Measurements from ENCODE around the gene UCN.
"Not testable (repeated sequence)": the region's sequence is repeated elsewhere in the genome, so short reads cannot be mapped to it uniquely, and the experiment has no call there.

UCN gene

GRCh38 chr2:27313882-27314645, 5.8 kb upstream of the UCN start:
- DNase-seq, result no peak

- DNase-seq, result no peak
Observed at GRCh38 chr2:27312152-27312551, 3.9 kb upstream of the UCN start.

- no peak for DNase-seq
Observed at GRCh38 chr2:27309651-27310050, 1.4 kb upstream of the UCN start.

- no peak for DNase-seq
Observed at GRCh38 chr2:27307545-27308358, 493 bp downstream of the UCN start.

- DNase-seq, result no peak
Observed at GRCh38 chr2:27307287-27307544, 1.0 kb downstream of the UCN start.

GRCh38 chr2:27306573-27307286, 1.5 kb downstream of the UCN start:
- no peak for DNase-seq

GRCh38 chr2:27306136-27306535, 2.1 kb downstream of the UCN start:
- no peak for DNase-seq

GRCh38 chr2:27305516-27305915, 2.7 kb downstream of the UCN start:
- no peak for DNase-seq

GRCh38 chr2:27304488-27305240, 3.6 kb downstream of the UCN start:
- no peak for DNase-seq

GRCh38 chr2:27303093-27304025, 4.9 kb downstream of the UCN start:
- DNase-seq, result peak; percentile 88

- DNase-seq, result not testable (repeated sequence)
Observed at GRCh38 chr2:27300606-27301005, 7.6 kb downstream of the UCN start.

- no peak for DNase-seq
Observed at GRCh38 chr2:27298391-27299080, 9.7 kb downstream of the UCN start.

- no peak for DNase-seq
Observed at GRCh38 chr2:27297195-27297594, 11.1 kb downstream of the UCN start.

- DNase-seq, result no peak
Observed at GRCh38 chr2:27296481-27296880, 11.8 kb downstream of the UCN start.

- DNase-seq, result no peak
Observed at GRCh38 chr2:27294928-27295327, 13.3 kb downstream of the UCN start.

GRCh38 chr2:27291865-27292264, 16.4 kb downstream of the UCN start:
- peak; percentile 27 for DNase-seq

- DNase-seq, result no peak
Observed at GRCh38 chr2:27290549-27290948, 17.7 kb downstream of the UCN start.

- DNase-seq, result no peak
Observed at GRCh38 chr2:27288610-27289009, 19.6 kb downstream of the UCN start.

GRCh38 chr2:27285481-27285880, 22.8 kb downstream of the UCN start:
- DNase-seq, result no peak

GRCh38 chr2:27284996-27285395, 23.2 kb downstream of the UCN start:
- DNase-seq, result no peak

GRCh38 chr2:27282892-27283291, 25.4 kb downstream of the UCN start:
- no peak for DNase-seq

Data from OCI-M1 (cell line).